Hepatocyte (in vitro differentiated cells): ENCODE results near the gene ADA. TPM values are rescaled to one million over a fixed set of nuclear protein-coding genes. Genes with fewer than 3 reads are reported as not detected.

ENCODE experiments used
- DNase-seq: peaks from one replicate; pipeline ENCODE4 v3.0.0-alpha.2; 2016; ENCODE audit warnings: low spot score
- H2AFZ ChIP-seq: fragments of 200-600 bp; sonication (generic); 2 replicates; pipeline ENCODE4 v1.6.0; 2016; ENCODE audit warnings: antibody characterized with exemption, mild to moderate bottlenecking
- H3K27ac ChIP-seq: fragments of 200-600 bp; sonication (generic); 2 replicates; pipeline ENCODE4 v1.5.1; 2016; ENCODE audit warnings: mild to moderate bottlenecking
- H3K27me3 ChIP-seq: fragments of 200-600 bp; sonication (generic); 2 replicates; pipeline ENCODE4 v1.6.1; 2016
- H3K36me3 ChIP-seq: fragments of 200-600 bp; sonication (generic); replicated peaks from 2 replicates; pipeline ENCODE4 v1.5.1; 2016; ENCODE audit warnings: low read depth; ENCODE audit not compliant: insufficient read depth
- H3K4me1 ChIP-seq: fragments of 200-600 bp; sonication (generic); 2 replicates; pipeline ENCODE4 v1.5.1; 2016; ENCODE audit warnings: mild to moderate bottlenecking, moderate library complexity; ENCODE audit not compliant: insufficient read depth
- H3K4me2 ChIP-seq: fragments of 200-600 bp; sonication (generic); 2 replicates; pipeline ENCODE4 v1.6.0; 2016
- H3K4me3 ChIP-seq: fragments of 200-600 bp; sonication (generic); 2 replicates; pipeline ENCODE4 v1.5.1; 2016; ENCODE audit warnings: mild to moderate bottlenecking
- H3K79me2 ChIP-seq: fragments of 200-600 bp; sonication (generic); 2 replicates; pipeline ENCODE4 v1.6.0; 2017; ENCODE audit warnings: mild to moderate bottlenecking
- H3K9me2 ChIP-seq: fragments of 200-600 bp; sonication (generic); replicated peaks from 2 replicates; pipeline ENCODE4 v1.6.0; 2017; ENCODE audit warnings: mild to moderate bottlenecking; ENCODE audit not compliant: insufficient read depth
- H3K9me3 ChIP-seq: fragments of 200-600 bp; sonication (generic); 2 replicates; pipeline ENCODE4 v1.5.1; 2016; ENCODE audit warnings: low read depth, mild to moderate bottlenecking
- H4K20me1 ChIP-seq: fragments of 200-600 bp; sonication (generic); 2 replicates; pipeline ENCODE4 v1.6.0; 2016; ENCODE audit warnings: mild to moderate bottlenecking; ENCODE audit not compliant: insufficient read depth, poor library complexity, severe bottlenecking
- CTCF ChIP-seq: fragments of 200-600 bp; sonication (generic); IDR thresholded peaks from 2 replicates; pipeline ENCODE4 v1.5.1; 2016; ENCODE audit warnings: antibody characterized with exemption, mild to moderate bottlenecking; ENCODE audit not compliant: poor library complexity
- EZH2 ChIP-seq: fragments of 200-600 bp; sonication (generic); IDR thresholded peaks from 2 replicates; pipeline ENCODE4 v1.6.1; 2016; ENCODE audit warnings: antibody characterized with exemption, mild to moderate bottlenecking, borderline replicate concordance
- EZH2phosphoT487 ChIP-seq: fragments of 200-600 bp; sonication (generic); IDR thresholded peaks from one replicate; pipeline ENCODE4 v1.6.1; 2018; ENCODE audit warnings: antibody characterized with exemption, mild to moderate bottlenecking, low read depth, moderate library complexity; ENCODE audit not compliant: unreplicated experiment, severe bottlenecking
- WGBS: methylation state at CpG from one replicate; pipeline ENCODE4 v1.1.6; 2016; ENCODE audit warnings: low lambda C conversion rate; ENCODE audit errors: missing lambda C conversion rate; 5-methylcytosine and 5-hydroxymethylcytosine counted together
- polyA plus RNA-seq: library from polyadenylated mRNA; unstranded; fragments of >200 nt; fragmentation: Nextera tagmentation; extraction: Ambion mirVana; gene quantifications from 2 replicates; pipeline ENCODE4 v1.2.1, GENCODE V29; 2016
- total RNA-seq: library from RNA; depleted of rRNA; stranded (reverse); fragments of >200 nt; gene quantifications from 2 replicates; pipeline ENCODE4 v1.2.3, GENCODE V29; 2014

The ADA gene
- total and polyA plus RNA-seq, 2 experiments from 2014 or later: 10.4 to 13.5 TPM

DNA sequence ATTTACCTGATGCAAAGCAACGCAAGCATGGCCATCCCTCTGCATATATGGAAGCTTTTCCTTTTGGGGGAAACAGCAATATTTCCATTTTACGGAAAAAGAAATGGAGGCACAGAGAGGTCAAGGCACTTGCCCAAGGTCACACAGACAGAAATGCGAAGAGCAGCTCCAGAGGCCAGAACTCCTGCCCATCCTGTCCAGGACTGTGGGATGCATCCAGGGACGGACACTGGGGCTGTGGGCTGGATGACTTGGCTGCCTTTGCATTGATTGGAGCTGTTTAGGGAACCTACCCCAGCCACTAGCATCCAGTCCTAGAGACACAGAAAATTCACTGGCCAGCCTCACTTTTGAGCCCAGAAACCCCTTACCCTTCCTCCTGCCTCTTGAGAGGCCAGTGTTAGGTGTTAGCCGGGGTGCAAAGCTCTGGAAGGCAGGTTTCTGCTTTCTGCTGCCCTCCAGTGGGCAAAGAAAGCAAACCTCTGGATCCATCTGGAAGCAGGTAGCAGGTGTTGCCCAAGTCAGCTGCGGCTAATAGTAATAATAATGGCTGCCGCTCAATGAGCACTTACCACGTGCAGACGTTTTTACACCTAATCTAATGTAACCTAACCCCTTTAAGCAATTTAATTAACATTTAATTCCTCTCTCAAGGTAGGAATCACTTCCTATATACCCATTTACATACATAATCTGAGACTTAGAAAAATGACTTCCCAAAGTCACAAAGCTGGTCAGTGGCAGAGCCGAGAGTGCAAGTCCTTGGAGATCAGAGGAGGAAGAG is 32.0 kb upstream of the ADA start:
- Histone ChIP-seq H3K4me3 (no peak overlapping the region), H2AFZ (peak overlapping the region; percentile 28), H3K27ac (no peak overlapping the region), H3K9me3 (no peaks in the 10 kb centered on the region), H4K20me1 (no peaks in the 10 kb centered on the region), H3K36me3 (no peaks in the 10 kb centered on the region), H3K4me1 (peaks cover 3% of the 10 kb centered on the region), H3K27me3 (no peaks in the 10 kb centered on the region), H3K4me2 (no peak overlapping the region), H3K79me2 (no peaks in the 10 kb centered on the region), H3K9me2 (no peaks in the 10 kb centered on the region)
- 44% methylated on average over 10 of the region's 10 CpGs for whole genome bisulfite sequencing
- TF ChIP-seq CTCF: peak; percentile 75
- no peak for TF ChIP-seq EZH2
- DNase-seq: peak; percentile 85

DNA sequence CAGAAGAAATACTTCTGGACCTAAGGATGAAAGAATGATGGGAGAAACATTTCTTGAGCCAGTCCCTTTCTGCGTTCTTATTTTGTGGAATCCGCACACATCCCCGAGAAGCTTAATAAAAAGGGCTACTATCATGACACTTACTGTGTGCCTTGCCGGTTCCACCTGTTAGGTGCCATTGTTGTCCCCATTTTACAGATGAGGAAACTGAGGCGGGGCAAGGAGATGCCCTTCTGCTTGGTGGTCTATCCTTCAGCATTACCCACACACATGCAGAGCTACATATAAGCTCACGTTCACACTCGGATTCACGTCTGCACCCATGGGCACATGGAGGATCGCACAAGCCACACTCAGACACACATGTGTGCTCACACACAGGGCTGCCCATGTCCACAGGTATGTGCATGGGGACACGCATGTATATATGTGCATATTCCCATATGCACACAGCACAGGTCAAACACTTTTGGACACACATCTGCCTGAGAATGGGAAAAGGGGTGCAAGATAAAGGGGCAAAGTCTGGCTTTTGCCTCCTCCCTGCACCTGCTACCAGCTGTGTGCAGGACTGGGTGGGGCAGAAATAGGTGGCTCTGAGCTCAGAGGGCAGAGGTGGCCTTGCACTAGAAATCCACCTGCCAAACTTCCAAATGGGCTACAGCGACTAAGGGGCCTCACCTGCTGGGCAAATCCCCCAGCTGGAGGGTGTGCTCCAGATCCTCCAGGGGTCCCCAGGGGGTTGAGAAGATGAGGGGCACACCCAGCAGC is 30.5 kb upstream of the ADA start:
- Histone ChIP-seq H3K4me1 (peaks cover 5% of the 10 kb centered on the region), H4K20me1 (no peaks in the 10 kb centered on the region), H3K4me2 (no peak overlapping the region), H3K79me2 (no peaks in the 10 kb centered on the region), H3K36me3 (no peaks in the 10 kb centered on the region), H3K27me3 (no peaks in the 10 kb centered on the region), H3K9me3 (no peaks in the 10 kb centered on the region), H3K4me3 (no peak overlapping the region), H3K27ac (no peak overlapping the region), H2AFZ (no peak overlapping the region), H3K9me2 (no peaks in the 10 kb centered on the region)
- DNase-seq: no peak
- TF ChIP-seq CTCF (no peak), EZH2 (no peak), EZH2phosphoT487 (no peak)
- WGBS: 95% methylated on average over 11 of the region's 11 CpGs

GRCh38 chr20:44678990-44679611 is 27.6 kb upstream of the ADA start:
- no peaks in the 10 kb centered on the region for H3K36me3 ChIP-seq
- TF ChIP-seq CTCF: no peak
- TF ChIP-seq EZH2: no peak
- no peak for TF ChIP-seq EZH2phosphoT487
- peak overlapping the region; percentile 63 for H2AFZ ChIP-seq
- H3K79me2 ChIP-seq: no peaks in the 10 kb centered on the region
- no peak overlapping the region for H3K4me2 ChIP-seq
- no peaks in the 10 kb centered on the region for H4K20me1 ChIP-seq
- peaks cover 5% of the 10 kb centered on the region for H3K4me1 ChIP-seq
- H3K9me3 ChIP-seq: no peaks in the 10 kb centered on the region
- no peak overlapping the region for H3K27ac ChIP-seq
- no peak overlapping the region for H3K4me3 ChIP-seq
- H3K27me3 ChIP-seq: no peaks in the 10 kb centered on the region
- DNase-seq: no peak
- whole genome bisulfite sequencing: 73% methylated on average over 12 of the region's 12 CpGs
- no peaks in the 10 kb centered on the region for H3K9me2 ChIP-seq
